Frontal cortex (tissue), 4 donors: ENCODE data around the gene FUCA2. TPM values are rescaled to one million over a fixed set of nuclear protein-coding genes. Genes with fewer than 3 reads are reported as not detected.

Experiments
- DNase-seq, 2 donors: peaks; one replicate each; pipeline ENCODE4 v3.0.0; 2012; ENCODE audit warnings: low spot score in 2 of 2
- FAIRE-seq: peaks from 2 replicates; lab custom pipeline; 2012; peaks lifted over from hg19 to GRCh38; lab: Jason Lieb, UNC
- total RNA-seq: library from RNA; depleted of rRNA; stranded (reverse); fragments of >200 nt; gene quantifications from one replicate; pipeline ENCODE4 v1.2.3, GENCODE V29; 2014
- donor health status: control.
- donor health status: control.
- donor health status: control.

FUCA2 gene, protein sequence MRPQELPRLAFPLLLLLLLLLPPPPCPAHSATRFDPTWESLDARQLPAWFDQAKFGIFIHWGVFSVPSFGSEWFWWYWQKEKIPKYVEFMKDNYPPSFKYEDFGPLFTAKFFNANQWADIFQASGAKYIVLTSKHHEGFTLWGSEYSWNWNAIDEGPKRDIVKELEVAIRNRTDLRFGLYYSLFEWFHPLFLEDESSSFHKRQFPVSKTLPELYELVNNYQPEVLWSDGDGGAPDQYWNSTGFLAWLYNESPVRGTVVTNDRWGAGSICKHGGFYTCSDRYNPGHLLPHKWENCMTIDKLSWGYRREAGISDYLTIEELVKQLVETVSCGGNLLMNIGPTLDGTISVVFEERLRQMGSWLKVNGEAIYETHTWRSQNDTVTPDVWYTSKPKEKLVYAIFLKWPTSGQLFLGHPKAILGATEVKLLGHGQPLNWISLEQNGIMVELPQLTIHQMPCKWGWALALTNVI
- total RNA-seq = 11.8 TPM

- DNase-seq (peak; percentile 72 to 83), FAIRE-seq (no peak)
These were observed at the start of gene FUCA2 for GRCh38 chr6:143510991-143511891. Gene FUCA2 (minus strand): TSS chr6:143511720. CDS start chr6:143511634, 86 bp downstream.

GRCh38 chr6:143561105-143561704, 49.7 kb upstream of the FUCA2 start:
- FAIRE-seq = no peak
- DNase-seq = no peak

DNA sequence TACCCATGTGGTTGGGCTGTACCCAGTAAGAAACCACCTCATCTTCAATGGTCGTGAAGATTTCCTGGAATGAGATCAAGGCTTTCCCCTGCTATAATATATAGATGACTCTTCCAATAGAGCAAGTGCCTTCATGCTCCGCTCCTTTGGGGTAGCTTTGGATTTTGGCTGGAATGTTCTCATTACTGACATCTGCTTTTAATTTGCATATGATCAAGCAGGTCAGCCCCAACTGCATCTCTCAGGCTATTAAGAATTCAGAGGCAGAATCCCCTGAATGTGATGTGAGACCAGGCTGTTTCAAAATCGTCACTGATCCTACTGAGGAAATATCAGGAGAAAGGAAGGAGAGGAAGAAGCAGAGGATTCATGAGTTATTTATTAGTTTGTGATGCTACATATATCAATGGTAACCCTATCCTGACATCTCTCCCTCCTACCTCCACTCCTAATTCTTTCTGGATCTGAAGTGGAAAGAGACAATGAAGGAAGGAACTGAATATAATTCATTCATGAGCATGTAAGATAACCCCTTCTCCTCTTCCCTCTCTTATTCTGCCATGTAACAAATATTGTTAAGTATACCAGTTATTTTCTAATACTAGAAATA, 47.6 kb upstream of the FUCA2 start:
- no peak for FAIRE-seq
- no peak for DNase-seq

- FAIRE-seq (no peak), DNase-seq (no peak)
These were observed 45.0 kb upstream of the FUCA2 start for GRCh38 chr6:143556529-143556928.

DNA sequence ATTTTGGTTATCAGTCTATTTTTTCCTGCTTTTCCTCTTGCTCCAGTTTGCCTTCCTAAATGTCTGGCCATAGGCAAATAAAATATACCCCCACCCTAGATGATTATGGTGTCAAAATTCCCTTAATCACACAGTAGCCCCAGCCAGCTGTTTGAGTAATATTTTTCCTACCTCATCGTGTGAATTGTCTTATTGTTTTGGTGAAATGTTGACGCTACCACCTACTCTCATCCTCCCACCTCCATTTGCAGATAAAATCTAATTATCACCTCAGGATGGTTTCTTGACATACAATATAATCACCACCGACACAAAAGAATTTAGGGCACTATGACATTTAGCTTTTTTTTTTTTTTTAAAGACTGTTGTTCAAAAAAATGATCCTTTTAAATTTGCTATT, 44.1 kb upstream of the FUCA2 start:
- no peak for FAIRE-seq

GRCh38 chr6:143555071-143555492, 43.6 kb upstream of the FUCA2 start:
- no peak for DNase-seq
- no peak for FAIRE-seq

More for the DNA sequence above, 44.1 kb upstream of the FUCA2 start:
- no peak for DNase-seq

GRCh38 chr6:143553337-143553736, 41.8 kb upstream of the FUCA2 start:
- DNase-seq = no peak

DNA sequence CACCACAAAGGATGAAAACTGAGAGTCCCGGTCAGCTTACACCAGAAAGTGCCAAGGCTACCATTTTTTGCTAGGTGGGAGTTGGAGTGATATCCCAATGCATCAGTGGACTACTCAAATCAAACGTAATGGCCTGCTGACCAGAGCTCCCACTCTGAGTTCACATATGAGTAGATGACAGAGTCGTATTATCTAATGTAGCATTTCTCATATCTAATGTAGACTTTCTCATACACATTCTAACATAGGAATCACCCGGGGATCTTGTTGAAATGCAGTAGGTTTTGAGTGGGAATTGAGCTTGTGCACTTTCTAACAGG, 38.4 kb upstream of the FUCA2 start:
- DNase-seq (no peak), FAIRE-seq (no peak)

More at GRCh38 chr6:143553337-143553736, 41.8 kb upstream of the FUCA2 start:
- FAIRE-seq = no peak

GRCh38 chr6:143549221-143549948, 37.9 kb upstream of the FUCA2 start:
- DNase-seq (no peak), FAIRE-seq (no peak)

DNA sequence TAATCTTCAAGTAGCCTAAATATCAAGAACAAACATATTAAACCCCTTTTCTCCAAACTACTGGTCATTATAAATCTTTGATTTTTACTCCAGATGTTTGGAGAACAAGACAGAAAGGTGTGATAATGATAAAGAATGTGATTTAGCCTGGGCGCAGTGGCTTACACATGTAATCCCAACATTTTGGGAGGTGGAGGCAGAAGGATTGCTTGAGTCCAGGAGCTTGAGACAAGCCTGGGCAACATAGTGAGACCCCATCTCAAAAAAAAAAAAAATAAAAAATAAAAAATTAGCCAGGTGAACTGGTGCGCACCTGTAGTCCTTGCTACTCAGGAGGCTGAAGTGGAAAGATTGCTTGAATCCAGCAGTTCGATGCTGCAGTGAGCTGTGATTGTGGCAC, 35.1 kb upstream of the FUCA2 start:
- DNase-seq (no peak), FAIRE-seq (no peak)

GRCh38 chr6:143545976-143546547, 34.5 kb upstream of the FUCA2 start:
- FAIRE-seq = no peak
- no peak for DNase-seq

- no peak for FAIRE-seq
- DNase-seq = no peak
These were observed 33.6 kb upstream of the FUCA2 start for GRCh38 chr6:143545165-143545564.

- DNase-seq (no peak), FAIRE-seq (no peak)
These were observed 32.6 kb upstream of the FUCA2 start for GRCh38 chr6:143544011-143544696.

GRCh38 chr6:143543435-143543834, 31.9 kb upstream of the FUCA2 start:
- DNase-seq (no peak), FAIRE-seq (no peak)

DNA sequence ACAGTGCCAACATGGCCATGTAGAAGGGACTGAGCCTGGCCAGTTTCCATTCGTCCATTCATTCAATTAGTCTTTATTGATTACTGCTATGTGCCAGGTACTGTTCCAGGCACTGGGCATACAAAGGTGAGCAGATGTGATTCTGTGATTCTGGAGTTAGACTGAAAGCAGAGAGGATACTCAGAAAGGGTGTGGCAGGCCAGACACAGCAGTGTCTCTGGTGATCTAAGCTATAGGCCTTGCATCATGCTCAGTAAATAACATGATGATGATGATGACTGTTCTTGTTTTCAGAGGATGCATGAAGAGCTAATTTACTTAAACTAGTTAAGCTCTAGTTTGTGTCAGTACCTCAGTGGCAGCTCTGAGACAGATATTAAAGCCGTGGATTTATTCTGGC, 31.4 kb upstream of the FUCA2 start:
- no peak for DNase-seq
- no peak for FAIRE-seq

- FAIRE-seq = no peak
- DNase-seq = no peak
These were observed 28.7 kb upstream of the FUCA2 start for GRCh38 chr6:143540192-143540591.

- DNase-seq (no peak), FAIRE-seq (no peak)
These were observed 28.2 kb upstream of the FUCA2 start for GRCh38 chr6:143539734-143540133.

GRCh38 chr6:143539106-143539505, 27.6 kb upstream of the FUCA2 start:
- DNase-seq (no peak), FAIRE-seq (no peak)

- no peak for FAIRE-seq
- DNase-seq = no peak
These were observed 26.9 kb upstream of the FUCA2 start for GRCh38 chr6:143538374-143538773.
